ENCODE results near the gene GADD45G. TPM values are rescaled to one million over a fixed set of nuclear protein-coding genes. Genes with fewer than 3 reads are reported as not detected.

The GADD45G gene
- total and polyA plus RNA-seq, 2 experiments from 2014 or later: 12.7 to 24.1 TPM

GRCh38 chr9:89623925-89624420, 19.2 kb downstream of the GADD45G start (continued):
- no peak for TF ChIP-seq ZNF462 (CRISPR knock-in tag; IDR thresholded peaks at IDR 0.05)
- TF ChIP-seq ETS1 (IDR thresholded peaks at IDR 0.05): no peak
- no peak for TF ChIP-seq NANOG (IDR thresholded peaks at IDR 0.05; ENCODE audit: borderline replicate concordance)

GRCh38 chr9:89625721-89626687, 21.2 kb downstream of the GADD45G start:
- Histone ChIP-seq H3K36me3 (ENCODE audit: insufficient read depth) (no peaks in the 10 kb centered on the region), H3K9me2 (ENCODE audit: insufficient read depth) (no peaks in the 10 kb centered on the region), H3F3A (replicated peaks; ENCODE audit: low read depth) (no peaks in the 10 kb centered on the region), H2AFZ (no peak overlapping the region), H3K27ac (ENCODE audit: low read depth) (no peak overlapping the region), H3K4me3 (no peak overlapping the region), H3K27me3 (ENCODE audit: insufficient read depth) (no peaks in the 10 kb centered on the region), H3K79me2 (replicated peaks; ENCODE audit: insufficient read depth) (no peaks in the 10 kb centered on the region), H4K20me1 (replicated peaks; ENCODE audit: insufficient read depth) (no peaks in the 10 kb centered on the region), H3K4me1 (ENCODE audit: insufficient read depth) (no peaks in the 10 kb centered on the region), H3K4me2 (no peak overlapping the region)
- H3K4me3 Mint-ChIP-seq: no peak overlapping the region
- no peak overlapping the region for H3K27ac Mint-ChIP-seq
- ATAC-seq (no peak), DNase-seq (ENCODE audit: low spot score) (no peak)
- no peaks in the 10 kb centered on the region for H3K9me3 Mint-ChIP-seq
- H3K27me3 Mint-ChIP-seq (ENCODE audit: insufficient read depth, low read depth, poor library complexity): peaks cover 5% of the 10 kb centered on the region
- H3K4me1 Mint-ChIP-seq: peaks cover 16% of the 10 kb centered on the region
- no peaks in the 10 kb centered on the region for H3K36me3 Mint-ChIP-seq (ENCODE audit: low read depth)
- TF ChIP-seq CREB1 (CRISPR knock-in tag; IDR thresholded peaks at IDR 0.05; ENCODE audit: low read depth) (no peak), ZNF462 (CRISPR knock-in tag; IDR thresholded peaks at IDR 0.05) (no peak), NANOG (IDR thresholded peaks at IDR 0.05; ENCODE audit: borderline replicate concordance) (no peak), POLR2AphosphoS5 (IDR thresholded peaks at IDR 0.05; ENCODE audit: low read depth) (no peak), JUNB (IDR thresholded peaks at IDR 0.05; ENCODE audit: unreplicated experiment) (no peak)
